K562 (cell line): ENCODE measurements around the gene MPIG6B. TPM values are rescaled to one million over a fixed set of nuclear protein-coding genes. Genes with fewer than 3 reads are reported as not detected.

Source experiments
- BRCA1 ChIP-seq, 2 experiments: fragments of 450-650 bp in 1 of 2; sonication (generic) in 1 of 2; formaldehyde crosslinking in 1 of 2; IDR thresholded peaks; 2 replicates each; pipeline versions ENCODE4 v1.5.0 to v1.6.1; 2017 to 2020; ENCODE audit warnings: mild to moderate bottlenecking in 1 of 2, missing genetic modification reagents in 1 of 2
- ELK1 ChIP-seq: sonication (generic); formaldehyde crosslinking; IDR thresholded peaks from 2 replicates; pipeline ENCODE4 v1.8.1; 2022; ENCODE audit warnings: missing genetic modification reagents
- HBP1 ChIP-seq: fragments of 450-650 bp; formaldehyde crosslinking; IDR thresholded peaks from 2 replicates; pipeline ENCODE4 v1.4.0; 2022; ENCODE audit warnings: missing genetic modification characterization
- HMGXB4 ChIP-seq: sonication (generic); formaldehyde crosslinking; IDR thresholded peaks from 2 replicates; pipeline ENCODE4 v1.8.1; 2023; ENCODE audit warnings: mild to moderate bottlenecking, missing genetic modification reagents
- MGA ChIP-seq: fragments of 450-650 bp; IDR thresholded peaks from 2 replicates; pipeline ENCODE4 v1.6.1; 2016; ENCODE audit warnings: mild to moderate bottlenecking, moderate library complexity
- RAD51 ChIP-seq: fragments of 450-650 bp; IDR thresholded peaks from 2 replicates; pipeline ENCODE4 v1.7.1; 2016; ENCODE audit warnings: low read depth, mild to moderate bottlenecking, borderline replicate concordance
- ZNF24 ChIP-seq: fragments of 450-650 bp; IDR thresholded peaks from 2 replicates; pipeline ENCODE4 v1.6.1; 2016
- ZNF436 ChIP-seq: fragments of 250-450, 450-650 bp; sonication (Bioruptor Pico); formaldehyde crosslinking; IDR thresholded peaks from 2 replicates; pipeline ENCODE4 v1.7.0; 2020; ENCODE audit warnings: mild to moderate bottlenecking
- ZNF668 ChIP-seq: fragments of 250-450 bp; sonication (Bioruptor Pico); IDR thresholded peaks from 2 replicates; pipeline ENCODE4 v1.8.0; 2022; ENCODE audit warnings: mild to moderate bottlenecking, inconsistent platforms
- polyA plus RNA-seq, 8 experiments: library from polyadenylated mRNA; depleted of rRNA in 4 of 8; stranded (reverse) in 5 of 8; unstranded in 3 of 8; fragments of >200 nt; fragmentation: Nextera tagmentation in 2 of 8; fragmentation: Illumina TruSeq in 1 of 8; extraction: Ambion mirVana in 2 of 8; extraction: Trizol in 1 of 8; gene quantifications; 2 replicates each; pipeline versions ENCODE4 v1.2.1 to v1.2.3, GENCODE V29; 2011 to 2014; ENCODE audit warnings: inconsistent platforms in 1 of 8, missing spikeins in 1 of 8
- total RNA-seq, 7 experiments: library from RNA; depleted of rRNA in 6 of 7; stranded (reverse); fragments of >200 nt in 6 of 7; fragmentation: Illumina TruSeq in 2 of 7; extraction: Trizol in 2 of 7; gene quantifications; 2 replicates each; pipeline versions ENCODE4 v1.2.1 to v1.2.3, GENCODE V29; 2011 to 2021; ENCODE audit warnings: low replicate concordance in 1 of 7

Gene MPIG6B
- total and polyA plus RNA-seq, 9 of the 15 experiments (the other 6 are each of a cell fraction or from before 2014, with no cell fraction given), result 0.11 to 1.2 (median 0.28) TPM; not detected in 1

GRCh38 chr6:31739639-31740396, 16.6 kb downstream of the MPIG6B start, which contains the start of gene MSH5 (continued):
- TF ChIP-seq HBP1 (peak; percentile 78), BRCA1 (IDR thresholded peaks at IDR 0.05) (no peak), BRCA1 (CRISPR knock-in tag; IDR thresholded peaks at IDR 0.05) (no peak), ZNF668 (peak; percentile 53; the same call in 1 of the 2 replicates), RAD51 (no peak), ZNF24 (no peak), HMGXB4 (CRISPR knock-in tag) (peak; percentile 96), MGA (no peak), ZNF436 (CRISPR knock-in tag) (no peak), ELK1 (no peak)
